ENCODE results near the gene C19orf81. TPM values are rescaled to one million over a fixed set of nuclear protein-coding genes. Genes with fewer than 3 reads are reported as not detected.

Gene C19orf81
- total and polyA plus RNA-seq, 2 of the 4 experiments (the other 2 are of a cell fraction): 0.31 TPM; not detected in 1

DNA sequence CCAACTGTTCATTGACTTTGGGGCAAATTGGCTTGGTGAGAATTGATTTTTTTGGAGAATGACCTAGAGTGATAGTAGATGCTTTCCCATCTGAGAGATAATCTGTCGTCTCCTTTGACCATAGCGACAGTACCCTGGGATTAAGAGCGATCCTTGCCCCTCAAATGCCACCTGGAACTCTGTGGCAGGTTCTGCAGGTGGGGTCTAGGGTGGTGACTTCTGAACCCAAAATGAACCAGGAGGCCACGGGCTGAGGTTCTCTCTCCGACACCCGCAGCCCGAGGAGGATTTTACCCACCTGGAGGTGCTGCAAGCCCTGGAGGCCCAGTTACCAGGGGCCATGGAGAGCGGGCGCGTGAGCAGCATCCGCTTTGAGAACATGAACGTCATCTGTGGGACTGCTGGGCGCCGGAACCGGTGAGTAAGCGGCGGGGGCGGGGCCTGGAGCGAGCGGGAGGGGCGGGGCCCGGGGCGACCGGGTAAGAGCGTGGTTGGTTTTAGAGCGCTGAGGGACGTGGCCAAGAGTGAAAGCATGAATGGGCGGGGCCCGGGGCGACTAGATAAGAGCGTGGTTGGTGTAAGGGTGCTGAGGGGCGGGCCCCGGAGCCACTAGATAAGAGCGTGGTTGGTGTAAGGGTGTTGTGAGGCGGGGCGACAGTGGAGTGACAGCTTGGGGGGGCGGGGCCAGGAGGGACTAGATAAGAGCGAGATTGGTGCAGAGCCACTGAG is 8.6 kb downstream of the C19orf81 start:
- BruUV-seq (replicated peaks): no TSS peak
- H2AK9ac ChIP-seq (replicated peaks; ENCODE audit: low read depth, low read length, poor library complexity): peak overlapping the region; percentile 84
- ATAC-seq (ENCODE audit: low read depth) (peak; percentile 97), DNase-seq (peak; percentile 98)
- 0 out of 3 replicates have a peak overlapping the region, but pooled peaks have one; percentile 9 for H2BK15ac ChIP-seq (ENCODE audit: low read depth, low read length)
- in situ Hi-C loops (cut with MboI; ENCODE audit: low sequenced_read_pairs) (no loop called here), intact Hi-C loops (cut with micrococcal nuclease) (no loop called here), dilution Hi-C loops (cut with HindIII; ENCODE audit: low sequenced_read_pairs, unreplicated experiment) (no loop called here)
- no peaks in the 10 kb centered on the region for H3K36me3 ChIP-seq (ENCODE audit: control insufficient read depth, insufficient read depth, low read length)
- CTCF ChIA-PET: interaction anchor here (1.0 kb wide), 1 partner anchor 12 kb away, joined by 3 read pairs; no protein-coding TSS in a partner anchor
- peak overlapping the region; percentile 96 for H2AFZ ChIP-seq (replicated peaks; ENCODE audit: low read length, poor library complexity)
- WGBS, 2 experiments (ENCODE audit: extremely low coverage in 2 of 2, insufficient read length in 1 of 2): 3% methylated on average over 19 of the region's 38 CpGs; no CpG with 5 or more reads in 1 of the 2 experiments
- H3K23ac ChIP-seq (ENCODE audit: low read depth, low read length): no peak overlapping the region
- no peak overlapping the region for H2BK120ac ChIP-seq (ENCODE audit: low read depth, low read length)
- peak overlapping the region; percentile 71 for H2BK5ac ChIP-seq (ENCODE audit: low read depth, low read length, poor library complexity, severe bottlenecking)
- TF ChIP-seq, protein P1, sequence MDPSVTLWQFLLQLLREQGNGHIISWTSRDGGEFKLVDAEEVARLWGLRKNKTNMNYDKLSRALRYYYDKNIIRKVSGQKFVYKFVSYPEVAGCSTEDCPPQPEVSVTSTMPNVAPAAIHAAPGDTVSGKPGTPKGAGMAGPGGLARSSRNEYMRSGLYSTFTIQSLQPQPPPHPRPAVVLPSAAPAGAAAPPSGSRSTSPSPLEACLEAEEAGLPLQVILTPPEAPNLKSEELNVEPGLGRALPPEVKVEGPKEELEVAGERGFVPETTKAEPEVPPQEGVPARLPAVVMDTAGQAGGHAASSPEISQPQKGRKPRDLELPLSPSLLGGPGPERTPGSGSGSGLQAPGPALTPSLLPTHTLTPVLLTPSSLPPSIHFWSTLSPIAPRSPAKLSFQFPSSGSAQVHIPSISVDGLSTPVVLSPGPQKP (IDR thresholded peaks at IDR 0.05; ENCODE audit: borderline replicate concordance, low read depth, low read length): no peak
- TF ChIP-seq POLR2A (IDR thresholded peaks at IDR 0.05; ENCODE audit: low read depth, low read length) (0 out of 2 replicates have a peak, but pooled peaks have one; percentile 23), FOS (IDR thresholded peaks at IDR 0.05; ENCODE audit: low read depth, low read length) (no peak), BHLHE40 (IDR thresholded peaks at IDR 0.05; ENCODE audit: low read depth, low read length) (peak; percentile 84), MAZ (IDR thresholded peaks at IDR 0.05; ENCODE audit: borderline replicate concordance, low read depth, low read length) (peak; percentile 58; the same call in 1 of the 2 replicates), RCOR1 (IDR thresholded peaks at IDR 0.05; ENCODE audit: insufficient replicate concordance, low read length) (no peak), RFX5 (IDR thresholded peaks at IDR 0.05; ENCODE audit: low read depth, low read length) (no peak)
- TF ChIP-seq, protein P2, sequence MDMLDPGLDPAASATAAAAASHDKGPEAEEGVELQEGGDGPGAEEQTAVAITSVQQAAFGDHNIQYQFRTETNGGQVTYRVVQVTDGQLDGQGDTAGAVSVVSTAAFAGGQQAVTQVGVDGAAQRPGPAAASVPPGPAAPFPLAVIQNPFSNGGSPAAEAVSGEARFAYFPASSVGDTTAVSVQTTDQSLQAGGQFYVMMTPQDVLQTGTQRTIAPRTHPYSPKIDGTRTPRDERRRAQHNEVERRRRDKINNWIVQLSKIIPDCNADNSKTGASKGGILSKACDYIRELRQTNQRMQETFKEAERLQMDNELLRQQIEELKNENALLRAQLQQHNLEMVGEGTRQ (IDR thresholded peaks at IDR 0.05; ENCODE audit: low read depth, low read length): 0 out of 2 replicates have a peak, but pooled peaks have one; percentile 27
- H3K9ac ChIP-seq (ENCODE audit: low read depth, low read length): peak overlapping the region; percentile 46; the same call in 1 of the 2 replicates
- H3K4me1 ChIP-seq (ENCODE audit: control insufficient read depth, insufficient read depth, low read length): peaks cover 2% of the 10 kb centered on the region; the same call in 1 of the 2 replicates
- H4K20me1 ChIP-seq (ENCODE audit: insufficient read depth, low read length): no peaks in the 10 kb centered on the region; the same call in 1 of the 2 replicates
- no peak overlapping the region; the same call in 1 of the 2 replicates for H4K91ac ChIP-seq (ENCODE audit: insufficient read depth, low read depth, low read length)
- no peak overlapping the region for H3K14ac ChIP-seq (replicated peaks; ENCODE audit: low read depth, low read length)
- POLR2A ChIA-PET (ENCODE audit: unreplicated experiment): no interaction called here
- peaks cover 9% of the 10 kb centered on the region; the same call in 1 of the 2 replicates for H3K27me3 ChIP-seq (ENCODE audit: control insufficient read depth, insufficient read depth, low read length)
- H3K27ac ChIP-seq (ENCODE audit: insufficient read depth, low read length): peak overlapping the region; percentile 46
- H2BK20ac ChIP-seq (ENCODE audit: low read depth, low read length): no peak overlapping the region
- H3K4me3 ChIP-seq (ENCODE audit: insufficient read depth, low read depth, low read length): peak overlapping the region; percentile 51
- H4K8ac ChIP-seq (ENCODE audit: low read depth in 2 of 2, low read length in 2 of 2): peak overlapping the region; percentile 83 to 89
- no peak overlapping the region for H3K56ac ChIP-seq (ENCODE audit: extremely low read depth, insufficient read depth, low read length)
- peak overlapping the region; percentile 88 for H3K4me2 ChIP-seq (ENCODE audit: low read depth, low read length)
- no peaks in the 10 kb centered on the region for H3K79me1 ChIP-seq (ENCODE audit: low read depth in 1 of 2, low read length in 2 of 2)
- peak overlapping the region; percentile 95 for H4K5ac ChIP-seq (ENCODE audit: low read depth, low read length)
- peaks cover 5% of the 10 kb centered on the region; the same call in 1 of the 2 replicates for H3K9me1 ChIP-seq (ENCODE audit: insufficient read depth, low read length)
- H3K18ac ChIP-seq (ENCODE audit: low read depth, low read length): peak overlapping the region; percentile 66
- H3K9me3 ChIP-seq (ENCODE audit: control insufficient read depth, insufficient read depth, low read length): no peaks in the 10 kb centered on the region
- H3K4ac ChIP-seq (ENCODE audit: low read depth, low read length): peak overlapping the region; percentile 36; the same call in 1 of the 2 replicates
- no peak overlapping the region; the same call in 1 of the 2 replicates for H2AK5ac ChIP-seq (ENCODE audit: low read depth, low read length)
